Kidney epithelial cell (primary cell): ENCODE data around the gene CHST10. TPM values are rescaled to one million over a fixed set of nuclear protein-coding genes. Genes with fewer than 3 reads are reported as not detected.

Experiments
- DNase-seq: peaks from one replicate; pipeline ENCODE4 v3.0.0-alpha.2; 2010; ENCODE audit warnings: low read depth
- H3K27me3 ChIP-seq: 2 replicates; pipeline ENCODE4 v1.6.0; 2011; ENCODE audit warnings: low read length; ENCODE audit not compliant: control insufficient read depth, insufficient read depth
- H3K36me3 ChIP-seq: 2 replicates; pipeline ENCODE4 v1.5.1; 2011; ENCODE audit warnings: low read length; ENCODE audit not compliant: control insufficient read depth, insufficient read depth
- H3K4me3 ChIP-seq: 2 replicates; pipeline ENCODE4 v1.5.1; 2011; ENCODE audit warnings: low read depth, mild to moderate bottlenecking, control low read depth, low read length
- total RNA-seq: library from RNA; depleted of rRNA; stranded (reverse); fragments of >200 nt; gene quantifications from 2 replicates; pipeline ENCODE4 v1.2.3, GENCODE V29; 2015
- TF ChIP-seq, protein P1 (sequence below): IDR thresholded peaks from 2 replicates; pipeline ENCODE4 v1.5.1; 2011; ENCODE audit warnings: mild to moderate bottlenecking, moderate library complexity, low read length, control low read depth, inconsistent platforms; ENCODE audit not compliant: insufficient read depth, poor library complexity, severe bottlenecking

The CHST10 gene
- total RNA-seq, 1 donor from 2014 or later = 18.8 TPM

DNA sequence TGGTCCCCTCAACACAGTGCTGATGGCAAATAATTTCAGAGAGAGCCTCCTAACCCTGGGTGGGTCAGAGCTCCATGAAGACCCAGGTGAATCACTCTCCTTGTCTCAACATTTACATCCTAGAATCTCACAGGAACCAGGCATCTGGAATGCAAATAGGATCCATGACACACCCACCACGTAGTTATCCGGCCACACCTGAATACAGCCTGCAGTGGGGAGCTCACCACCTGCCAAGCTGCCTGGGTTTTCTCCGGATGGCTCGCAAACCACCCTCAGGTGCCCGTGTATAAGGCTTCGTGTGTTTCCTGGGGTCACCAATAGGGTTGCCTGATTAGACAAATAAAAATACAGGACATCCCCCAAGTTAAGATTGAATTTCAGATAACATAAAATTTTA, 9.9 kb downstream of the CHST10 start:
- no peak overlapping the region for H3K4me3 ChIP-seq
- no peaks in the 10 kb centered on the region for H3K27me3 ChIP-seq
- no peaks in the 10 kb centered on the region for H3K36me3 ChIP-seq
- TF ChIP-seq, protein P1, sequence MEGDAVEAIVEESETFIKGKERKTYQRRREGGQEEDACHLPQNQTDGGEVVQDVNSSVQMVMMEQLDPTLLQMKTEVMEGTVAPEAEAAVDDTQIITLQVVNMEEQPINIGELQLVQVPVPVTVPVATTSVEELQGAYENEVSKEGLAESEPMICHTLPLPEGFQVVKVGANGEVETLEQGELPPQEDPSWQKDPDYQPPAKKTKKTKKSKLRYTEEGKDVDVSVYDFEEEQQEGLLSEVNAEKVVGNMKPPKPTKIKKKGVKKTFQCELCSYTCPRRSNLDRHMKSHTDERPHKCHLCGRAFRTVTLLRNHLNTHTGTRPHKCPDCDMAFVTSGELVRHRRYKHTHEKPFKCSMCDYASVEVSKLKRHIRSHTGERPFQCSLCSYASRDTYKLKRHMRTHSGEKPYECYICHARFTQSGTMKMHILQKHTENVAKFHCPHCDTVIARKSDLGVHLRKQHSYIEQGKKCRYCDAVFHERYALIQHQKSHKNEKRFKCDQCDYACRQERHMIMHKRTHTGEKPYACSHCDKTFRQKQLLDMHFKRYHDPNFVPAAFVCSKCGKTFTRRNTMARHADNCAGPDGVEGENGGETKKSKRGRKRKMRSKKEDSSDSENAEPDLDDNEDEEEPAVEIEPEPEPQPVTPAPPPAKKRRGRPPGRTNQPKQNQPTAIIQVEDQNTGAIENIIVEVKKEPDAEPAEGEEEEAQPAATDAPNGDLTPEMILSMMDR = no peak
- no peak for DNase-seq

DNA sequence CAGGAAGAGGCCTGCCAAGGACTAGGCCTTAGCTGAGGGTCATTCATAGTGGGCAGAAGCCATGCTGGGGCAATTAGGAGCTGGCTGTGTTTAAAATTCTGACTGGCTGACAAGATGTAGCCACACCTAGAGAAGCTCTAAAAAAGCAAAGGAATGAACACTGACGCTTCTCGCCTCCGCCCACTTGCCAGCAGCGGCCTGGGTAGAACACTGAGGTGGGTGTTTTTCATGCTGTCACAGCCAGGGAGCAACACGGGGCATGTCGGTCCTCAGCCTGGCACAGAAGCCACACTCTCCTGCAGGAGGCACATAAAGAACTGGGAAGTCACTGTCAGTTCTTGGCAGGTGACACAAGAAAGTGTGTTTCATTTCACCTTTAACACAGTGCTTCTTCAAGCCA, 10.4 kb downstream of the CHST10 start:
- DNase-seq = no peak
- no peaks in the 10 kb centered on the region for H3K27me3 ChIP-seq
- no peak overlapping the region for H3K4me3 ChIP-seq
- TF ChIP-seq, protein P1 = no peak
- no peaks in the 10 kb centered on the region for H3K36me3 ChIP-seq

DNA sequence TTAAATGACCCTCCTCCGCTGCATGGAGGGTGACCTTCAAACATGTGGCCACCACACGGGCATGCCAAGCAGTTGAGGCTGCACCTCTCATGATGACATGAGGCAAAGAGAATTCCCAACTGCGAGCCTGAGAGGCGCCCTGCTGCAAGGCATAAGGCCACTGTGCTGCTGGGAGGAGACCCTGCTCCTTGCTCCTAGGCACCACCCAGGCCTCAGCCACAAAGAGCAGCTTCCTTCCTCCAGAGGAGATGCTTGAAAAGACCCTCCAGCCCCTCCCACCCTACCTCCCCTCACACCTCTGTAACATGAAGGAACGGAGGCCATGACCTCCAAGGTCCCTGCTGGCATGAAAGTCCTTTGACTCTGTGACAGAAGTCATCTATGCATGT, 11.4 kb downstream of the CHST10 start:
- no peaks in the 10 kb centered on the region for H3K27me3 ChIP-seq
- TF ChIP-seq, protein P1 = no peak
- no peak overlapping the region for H3K4me3 ChIP-seq
- DNase-seq = no peak
- H3K36me3 ChIP-seq = no peaks in the 10 kb centered on the region

GRCh38 chr2:100405403-100406119, 11.9 kb downstream of the CHST10 start:
- Histone ChIP-seq H3K36me3 (no peaks in the 10 kb centered on the region), H3K4me3 (no peak overlapping the region), H3K27me3 (no peaks in the 10 kb centered on the region)
- TF ChIP-seq, protein P1 = no peak
- DNase-seq = no peak

DNA sequence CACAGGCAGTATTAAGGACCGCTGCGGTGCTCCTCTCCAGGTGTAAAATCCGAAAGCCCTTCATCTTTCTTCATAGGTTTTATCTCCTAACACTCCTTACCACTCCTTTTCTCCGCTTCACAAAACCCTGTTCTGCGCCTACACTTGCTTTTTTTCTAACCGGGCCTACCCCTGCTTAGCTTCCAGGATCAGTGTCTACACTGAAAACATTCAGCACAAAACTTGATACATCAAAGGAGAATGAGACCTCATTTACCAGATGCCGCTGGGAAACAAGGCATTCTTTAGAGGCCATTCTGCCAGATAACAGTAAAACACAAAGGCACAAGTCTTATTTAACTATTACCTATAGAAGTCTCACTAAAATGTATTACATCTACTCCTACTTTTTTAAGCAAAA, 13.1 kb downstream of the CHST10 start:
- H3K36me3 ChIP-seq = no peaks in the 10 kb centered on the region
- H3K4me3 ChIP-seq = no peak overlapping the region
- DNase-seq = no peak
- no peaks in the 10 kb centered on the region for H3K27me3 ChIP-seq
- TF ChIP-seq, protein P1 = no peak

DNA sequence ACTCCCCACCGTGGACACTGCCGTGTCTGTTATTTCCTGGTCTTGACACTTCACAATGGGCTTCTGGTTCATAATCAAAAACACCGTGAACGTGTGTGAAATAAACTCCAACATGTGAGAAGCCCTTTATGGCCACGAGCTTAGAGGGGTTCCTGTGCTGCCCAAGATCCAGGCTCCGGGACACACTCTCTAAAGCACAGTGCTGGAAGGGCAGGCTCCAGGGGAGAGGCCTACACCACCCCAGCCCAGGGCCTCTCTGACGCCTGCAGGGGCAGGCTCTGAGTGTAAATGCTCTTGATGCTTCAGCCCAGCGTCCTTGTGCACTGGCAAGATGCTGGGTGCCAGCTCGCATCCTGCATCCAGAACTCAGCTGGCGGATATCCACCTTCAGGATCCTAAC, 13.7 kb downstream of the CHST10 start:
- Histone ChIP-seq H3K36me3 (no peaks in the 10 kb centered on the region), H3K4me3 (no peak overlapping the region), H3K27me3 (no peaks in the 10 kb centered on the region)
- TF ChIP-seq, protein P1 = no peak
- no peak for DNase-seq
